B cell (primary cell): ENCODE results near the gene PRKAR2A. TPM values are rescaled to one million over a fixed set of nuclear protein-coding genes. Genes with fewer than 3 reads are reported as not detected.

Experiments used
- ATAC-seq: fragments of 200-7000 bp; cut with Tn5 transposase; one replicate; pipeline ENCODE4 v1.10.0; 2021; ENCODE audit warnings: low read depth, mild to moderate bottlenecking, moderate number of reproducible peaks, moderate library complexity
- CTCF ChIA-PET: fragments of 350-600 bp; sonication (Branson Sonifier 250); formaldehyde crosslinking; loops from one replicate; lab custom pipeline; 2021; ENCODE audit warnings: antibody characterized with exemption, inconsistent platforms; lab: Charles Lee
- POLR2A ChIA-PET: fragments of 350-600 bp; sonication (Branson Sonifier 250); formaldehyde crosslinking; loops from one replicate; lab custom pipeline; 2021; ENCODE audit warnings: antibody characterized with exemption; lab: Charles Lee
- DNase-seq: peaks from one replicate; pipeline ENCODE4 v3.0.0; 2013
- H2AFZ ChIP-seq: 2 replicates; pipeline ENCODE4 v1.6.1; 2012; ENCODE audit warnings: mild to moderate bottlenecking, low read depth, low read length; ENCODE audit not compliant: insufficient read depth, poor library complexity, severe bottlenecking
- H3K27ac ChIP-seq, 2 donors: 1 replicate in 1 of 2; 2 replicates in 1 of 2; pipeline ENCODE4 v1.5.1; 2012 to 2013; ENCODE audit warnings: low read length in 2 of 2, mild to moderate bottlenecking in 2 of 2, moderate library complexity in 1 of 2
- H3K27me3 ChIP-seq, 4 experiments: fragments of 200-600 bp in 1 of 4; sonication (generic) in 1 of 4; replicated peaks in 1 of 4; 1 replicate in 2 of 4; 2 replicates in 2 of 4; pipeline versions ENCODE4 v1.6.1 to v1.7.0; 2013 to 2016; ENCODE audit warnings: low read length in 3 of 4, mild to moderate bottlenecking in 2 of 4, mixed read lengths in 1 of 4, moderate library complexity in 1 of 4; ENCODE audit not compliant: insufficient read depth in 4 of 4, control insufficient read depth in 3 of 4; ENCODE audit errors: control extremely low read depth in 1 of 4
- H3K36me3 ChIP-seq, 2 experiments: replicated peaks in 1 of 2; 1 replicate in 1 of 2; 2 replicates in 1 of 2; pipeline versions ENCODE4 v1.6.1 to v1.7.1; 2013; ENCODE audit warnings: low read length in 1 of 2; ENCODE audit not compliant: insufficient read depth in 2 of 2, control insufficient read depth in 1 of 2; ENCODE audit errors: control extremely low read depth in 1 of 2, extremely low read depth in 1 of 2
- H3K4me1 ChIP-seq, 2 donors: fragments of 200-600 bp in 1 of 2; sonication (generic) in 1 of 2; 1 replicate in 1 of 2; 2 replicates in 1 of 2; pipeline versions ENCODE4 v1.5.1 to v1.6.1; 2013 to 2017; ENCODE audit warnings: low read length in 2 of 2; ENCODE audit not compliant: control insufficient read depth in 2 of 2, insufficient read depth in 2 of 2
- H3K4me2 ChIP-seq: replicated peaks from 2 replicates; pipeline ENCODE3; 2012; ENCODE audit warnings: mild to moderate bottlenecking, low read depth, low read length; ENCODE audit not compliant: poor library complexity, severe bottlenecking
- H3K4me3 ChIP-seq, 5 experiments: fragments of 200-600 bp in 1 of 5; sonication (generic) in 1 of 5; 1 replicate in 3 of 5; 2 replicates in 2 of 5; pipeline versions ENCODE4 v1.5.1 to v1.7.0; 2011 to 2016; ENCODE audit warnings: low read length in 4 of 5, mild to moderate bottlenecking in 4 of 5, low read depth in 2 of 5, control low read depth in 1 of 5, moderate library complexity in 1 of 5; ENCODE audit not compliant: insufficient read depth in 1 of 5; ENCODE audit errors: control extremely low read depth in 1 of 5, extremely low read depth in 1 of 5
- H3K79me2 ChIP-seq: fragments of 200-600 bp; sonication (generic); one replicate; pipeline ENCODE4 v1.6.0; 2016; ENCODE audit warnings: low read length; ENCODE audit not compliant: control insufficient read depth, insufficient read depth
- H3K9ac ChIP-seq: fragments of 200-600 bp; sonication (generic); 2 replicates; pipeline ENCODE4 v1.6.1; 2017; ENCODE audit warnings: mild to moderate bottlenecking, low read length, moderate library complexity
- H3K9me3 ChIP-seq, 3 donors: one replicate each; pipeline versions ENCODE4 v1.6.1 to v1.7.1; 2013; ENCODE audit warnings: low read length in 2 of 3; ENCODE audit not compliant: control insufficient read depth in 2 of 3, insufficient read depth in 1 of 3; ENCODE audit errors: control extremely low read depth in 1 of 3
- H4K20me1 ChIP-seq: 2 replicates; pipeline ENCODE4 v1.6.0; 2012; ENCODE audit warnings: mild to moderate bottlenecking, low read length; ENCODE audit not compliant: insufficient read depth, control insufficient read depth, poor library complexity, severe bottlenecking
- H3K27ac Mint-ChIP-seq: one replicate; pipeline ENCODE4 v1.8.0; 2021; ENCODE audit warnings: mixed read lengths
- H3K27me3 Mint-ChIP-seq: one replicate; pipeline ENCODE4 v1.8.0; 2021; ENCODE audit warnings: mixed read lengths
- H3K4me1 Mint-ChIP-seq: one replicate; pipeline ENCODE4 v1.8.0; 2021; ENCODE audit warnings: mixed read lengths
- H3K4me3 Mint-ChIP-seq: one replicate; pipeline ENCODE4 v1.8.0; 2021; ENCODE audit warnings: mixed read lengths
- H3K9me3 Mint-ChIP-seq: one replicate; pipeline ENCODE4 v1.8.0; 2022; ENCODE audit warnings: mixed read lengths; ENCODE audit not compliant: insufficient read depth
- EZH2 ChIP-seq: IDR thresholded peaks from 2 replicates; pipeline ENCODE4 v1.6.1; 2012; ENCODE audit warnings: borderline replicate concordance, low read depth, mild to moderate bottlenecking, moderate library complexity, low read length; ENCODE audit not compliant: insufficient read depth, poor library complexity, severe bottlenecking
- WGBS: methylation state at CpG from one replicate; pipeline ENCODE4 v1.1.5; 2013; ENCODE audit warnings: missing lambda C conversion rate; ENCODE audit not compliant: insufficient coverage; 5-methylcytosine and 5-hydroxymethylcytosine counted together
- intact Hi-C: fragments of 100-400 bp; cut with micrococcal nuclease; formaldehyde crosslinking; loops from one replicate; pipeline ENCODE4 v1.10.0; 2022
- polyA plus RNA-seq: library from polyadenylated mRNA; depleted of rRNA; stranded (reverse); fragments of >200 nt; gene quantifications from 2 replicates; pipeline ENCODE4 v1.2.3, GENCODE V29; 2012
- total RNA-seq, 2 donors: library from RNA; stranded (reverse); fragments of 120-200 nt in 1 of 2; gene quantifications; 1 replicate in 1 of 2; 2 replicates in 1 of 2; pipeline versions ENCODE4 v1.2.3 to v1.2.4, GENCODE V29; 2013 to 2022
- TF ChIP-seq, protein P1 (sequence below): fragments of 200-600 bp; IDR thresholded peaks from one replicate; pipeline ENCODE4 v1.8.0; 2022; ENCODE audit warnings: antibody characterized with exemption, mild to moderate bottlenecking

Gene PRKAR2A
- total and polyA plus RNA-seq, 2 donors (not counting 1 experiment from before 2014, with no cell fraction given), result 4.3 to 25.0 TPM

DNA sequence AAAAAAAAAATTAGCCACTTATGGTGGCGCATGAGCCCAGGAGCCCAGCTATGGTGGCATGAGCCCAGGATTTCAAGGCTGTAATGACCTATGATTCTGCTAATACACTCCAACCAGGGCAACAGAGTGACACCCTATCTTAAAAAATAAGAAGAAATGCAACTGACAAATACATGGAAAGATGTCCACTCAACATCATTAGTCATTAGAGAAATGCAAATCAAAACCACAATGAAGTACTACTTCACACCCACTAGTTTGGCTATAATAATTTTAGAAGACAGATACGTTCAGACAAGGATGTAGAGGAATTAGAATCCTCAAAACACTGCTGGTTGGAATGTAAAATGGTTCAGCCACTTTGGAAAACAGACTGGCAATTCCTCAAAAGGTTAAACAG is 10.5 kb downstream of the PRKAR2A start:
- POLR2A ChIA-PET, result interaction anchor here (0.6 kb wide), 1 partner anchor 9 kb away, joined by 4 read pairs; no protein-coding TSS in a partner anchor
- Histone ChIP-seq H3K36me3 (no peaks in the 10 kb centered on the region), H3K4me3 (no peak overlapping the region), H3K27me3 (no peaks in the 10 kb centered on the region), H3K9ac (no peak overlapping the region), H2AFZ (no peak overlapping the region), H3K9me3 (no peaks in the 10 kb centered on the region), H3K27ac (no peak overlapping the region), H4K20me1 (peaks cover 8% of the 10 kb centered on the region), H3K4me1 (no peaks in the 10 kb centered on the region), H3K4me2 (no peak overlapping the region), H3K79me2 (peaks cover 53% of the 10 kb centered on the region)
- Mint-ChIP-seq H3K9me3 (no peaks in the 10 kb centered on the region), H3K27ac (no peak overlapping the region), H3K4me1 (peaks cover 18% of the 10 kb centered on the region), H3K4me3 (no peak overlapping the region), H3K27me3 (no peaks in the 10 kb centered on the region)
- WGBS, result no CpG with 5 or more reads among the region's 2 CpGs
- DNase-seq (no peak), ATAC-seq (no peak)
- TF ChIP-seq, protein P1, sequence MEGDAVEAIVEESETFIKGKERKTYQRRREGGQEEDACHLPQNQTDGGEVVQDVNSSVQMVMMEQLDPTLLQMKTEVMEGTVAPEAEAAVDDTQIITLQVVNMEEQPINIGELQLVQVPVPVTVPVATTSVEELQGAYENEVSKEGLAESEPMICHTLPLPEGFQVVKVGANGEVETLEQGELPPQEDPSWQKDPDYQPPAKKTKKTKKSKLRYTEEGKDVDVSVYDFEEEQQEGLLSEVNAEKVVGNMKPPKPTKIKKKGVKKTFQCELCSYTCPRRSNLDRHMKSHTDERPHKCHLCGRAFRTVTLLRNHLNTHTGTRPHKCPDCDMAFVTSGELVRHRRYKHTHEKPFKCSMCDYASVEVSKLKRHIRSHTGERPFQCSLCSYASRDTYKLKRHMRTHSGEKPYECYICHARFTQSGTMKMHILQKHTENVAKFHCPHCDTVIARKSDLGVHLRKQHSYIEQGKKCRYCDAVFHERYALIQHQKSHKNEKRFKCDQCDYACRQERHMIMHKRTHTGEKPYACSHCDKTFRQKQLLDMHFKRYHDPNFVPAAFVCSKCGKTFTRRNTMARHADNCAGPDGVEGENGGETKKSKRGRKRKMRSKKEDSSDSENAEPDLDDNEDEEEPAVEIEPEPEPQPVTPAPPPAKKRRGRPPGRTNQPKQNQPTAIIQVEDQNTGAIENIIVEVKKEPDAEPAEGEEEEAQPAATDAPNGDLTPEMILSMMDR, result no peak
- TF ChIP-seq EZH2, result no peak
- intact Hi-C loops, result no loop called here
- CTCF ChIA-PET, result no interaction called here

DNA sequence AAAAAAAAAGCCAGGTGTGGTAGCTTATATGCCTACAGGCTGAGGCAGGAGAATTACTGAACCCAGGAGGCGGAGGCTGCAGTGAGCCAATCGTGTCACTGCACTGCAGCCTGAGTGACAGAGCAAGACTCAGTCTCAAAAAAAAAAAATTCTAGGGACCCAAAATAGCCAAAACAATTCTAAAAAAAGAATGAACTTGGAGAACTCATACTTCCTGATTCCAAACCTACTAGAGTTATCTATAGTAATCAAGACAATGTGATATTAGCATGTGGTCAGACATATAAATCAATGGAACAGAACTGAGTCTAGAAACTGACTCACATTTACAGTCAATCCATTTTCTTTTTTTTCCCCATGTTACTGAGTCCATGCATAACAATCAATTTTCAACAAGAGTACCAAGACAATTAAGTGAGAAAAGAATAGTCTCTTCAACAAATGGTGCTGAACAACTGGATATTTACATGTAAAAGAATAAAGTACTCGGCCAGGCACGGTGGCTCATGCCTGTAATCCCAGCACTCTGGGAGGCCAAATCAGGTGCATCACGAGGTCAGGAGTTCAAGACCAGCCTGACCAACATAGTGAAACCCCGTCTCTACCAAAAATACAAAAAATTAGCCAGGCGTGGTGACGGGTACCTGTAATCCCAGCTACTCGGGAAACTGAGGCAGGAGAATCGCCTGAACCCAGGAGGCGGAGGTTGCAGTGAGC is 11.9 kb downstream of the PRKAR2A start:
- H3K9ac ChIP-seq, result no peak overlapping the region
- ChIA-PET CTCF (no interaction called here), POLR2A (interaction anchor here (0.6 kb wide), 2 partner anchors 14 to 185 kb away, joined by 4 read pairs; no protein-coding TSS in a partner anchor)
- DNase-seq (no peak), ATAC-seq (no peak)
- Mint-ChIP-seq H3K27me3 (no peaks in the 10 kb centered on the region), H3K4me1 (peaks cover 18% of the 10 kb centered on the region), H3K27ac (no peak overlapping the region), H3K4me3 (no peak overlapping the region), H3K9me3 (no peaks in the 10 kb centered on the region)
- no peak overlapping the region for H2AFZ ChIP-seq
- intact Hi-C loops, result no loop called here
- no peak overlapping the region for H3K4me3 ChIP-seq
- H3K79me2 ChIP-seq, result peaks cover 59% of the 10 kb centered on the region
- H3K9me3 ChIP-seq, result no peaks in the 10 kb centered on the region
- no peaks in the 10 kb centered on the region for H3K27me3 ChIP-seq
- no peak overlapping the region for H3K4me2 ChIP-seq
- TF ChIP-seq, protein P1, result no peak
- TF ChIP-seq EZH2, result no peak
- no peak overlapping the region for H3K27ac ChIP-seq
- peaks cover 8% of the 10 kb centered on the region for H4K20me1 ChIP-seq
- H3K4me1 ChIP-seq, result no peaks in the 10 kb centered on the region
- no peaks in the 10 kb centered on the region for H3K36me3 ChIP-seq
- WGBS, result 97% methylated on average over 10 of the region's 11 CpGs
